SK-N-SH treated with all-trans-retinoic acid at 6 μM for 48 hours (cell line): ENCODE data around the gene NAA50.

ENCODE experiments used
- ATAC-seq: fragments of 200-7000 bp; cut with Tn5 transposase; 3 replicates; pipeline ENCODE4 v1.9.1; 2020; ENCODE audit warnings: mild to moderate bottlenecking, moderate library complexity
- ARNTL ChIP-seq: fragments of 450-650 bp; formaldehyde crosslinking; IDR thresholded peaks from 2 replicates; pipeline ENCODE4 v1.5.0; 2020; ENCODE audit warnings: low read depth, mild to moderate bottlenecking, moderate library complexity, borderline replicate concordance
- CSDC2 ChIP-seq: fragments of 250-450 bp; sonication (Bioruptor Pico); IDR thresholded peaks from 2 replicates; pipeline ENCODE4 v1.5.0; 2020; ENCODE audit warnings: mild to moderate bottlenecking, moderate library complexity
- GLIS3 ChIP-seq: fragments of 250-450 bp; sonication (Bioruptor Pico); IDR thresholded peaks from 2 replicates; pipeline ENCODE4 v1.5.0; 2020; ENCODE audit warnings: mild to moderate bottlenecking, moderate library complexity
- ISL1 ChIP-seq: fragments of 250-450 bp; sonication (Bioruptor Pico); IDR thresholded peaks from 2 replicates; pipeline ENCODE4 v2.1.2; 2022; ENCODE audit warnings: mild to moderate bottlenecking, moderate library complexity
- OSR1 ChIP-seq: fragments of 250-450 bp; sonication (Bioruptor Pico); IDR thresholded peaks from 2 replicates; pipeline ENCODE4 v1.8.0; 2022; ENCODE audit warnings: moderate library complexity, mild to moderate bottlenecking, inconsistent platforms
- PATZ1 ChIP-seq: fragments of 250-450 bp; sonication (Bioruptor Pico); IDR thresholded peaks from 2 replicates; pipeline ENCODE4 v1.8.0; 2020; ENCODE audit warnings: mild to moderate bottlenecking, moderate library complexity, borderline replicate concordance
- PPARA ChIP-seq: fragments of 250-450 bp; sonication (Bioruptor Pico); IDR thresholded peaks from 2 replicates; pipeline ENCODE4 v1.5.0; 2020; ENCODE audit warnings: mild to moderate bottlenecking, borderline replicate concordance
- RARB ChIP-seq: fragments of 250-450 bp; sonication (Bioruptor Pico); IDR thresholded peaks from 2 replicates; pipeline ENCODE4 v1.8.0; 2021; ENCODE audit warnings: mild to moderate bottlenecking, moderate library complexity
- SNAI2 ChIP-seq: fragments of 250-450 bp; sonication (Bioruptor Pico); IDR thresholded peaks from 2 replicates; pipeline ENCODE4 v1.5.0; 2020; ENCODE audit warnings: mild to moderate bottlenecking, moderate library complexity
- TCF4 ChIP-seq: fragments of 250-450 bp; sonication (Bioruptor Pico); IDR thresholded peaks from 2 replicates; pipeline ENCODE4 v1.8.0; 2021; ENCODE audit warnings: mild to moderate bottlenecking, moderate library complexity, borderline replicate concordance
- ZC3H10 ChIP-seq: fragments of 250-450 bp; sonication (Bioruptor Pico); IDR thresholded peaks from 2 replicates; pipeline ENCODE4 v1.5.1; 2021; ENCODE audit warnings: mild to moderate bottlenecking, moderate library complexity
- ZFP3 ChIP-seq: fragments of 250-450 bp; sonication (Bioruptor Pico); IDR thresholded peaks from 2 replicates; pipeline ENCODE4 v1.5.0; 2020; ENCODE audit warnings: mild to moderate bottlenecking, moderate library complexity
- ZFP30 ChIP-seq: fragments of 450-650 bp; formaldehyde crosslinking; IDR thresholded peaks from 2 replicates; pipeline ENCODE4 v1.5.0; 2022; ENCODE audit warnings: mild to moderate bottlenecking, moderate library complexity
- ZNF565 ChIP-seq: fragments of 450-650 bp; formaldehyde crosslinking; conservative IDR thresholded peaks from 2 replicates; pipeline ENCODE4 v1.5.0; 2020; ENCODE audit warnings: low read depth, mild to moderate bottlenecking, moderate library complexity
- ZNF8 ChIP-seq: fragments of 450-650 bp; formaldehyde crosslinking; IDR thresholded peaks from 2 replicates; pipeline ENCODE4 v1.5.0; 2020; ENCODE audit warnings: mild to moderate bottlenecking, moderate library complexity
- TF ChIP-seq, protein P1 (sequence below): fragments of 250-450 bp; sonication (Bioruptor Pico); IDR thresholded peaks from 2 replicates; pipeline ENCODE4 v1.8.0; 2021; ENCODE audit warnings: low read depth, mild to moderate bottlenecking, moderate library complexity, borderline replicate concordance
- TF ChIP-seq, protein P2 (sequence below): fragments of 250-450 bp; sonication (Bioruptor Pico); IDR thresholded peaks from 2 replicates; pipeline ENCODE4 v1.5.1; 2020; ENCODE audit warnings: low read depth, mild to moderate bottlenecking, moderate library complexity
- TF ChIP-seq, protein P3 (sequence below): fragments of 250-450 bp; sonication (Bioruptor Pico); IDR thresholded peaks from 2 replicates; pipeline ENCODE4 v1.5.0; 2020; ENCODE audit warnings: mild to moderate bottlenecking, moderate library complexity

The NAA50 gene

GRCh38 chr3:113747283-113748046 is 1.4 kb upstream of the NAA50 start:
- peak; percentile 2 for ATAC-seq
- TF ChIP-seq RARB (CRISPR knock-in tag) (no peak), ZFP3 (CRISPR knock-in tag) (no peak), ISL1 (CRISPR knock-in tag) (no peak), ZNF565 (CRISPR knock-in tag) (no peak), OSR1 (CRISPR knock-in tag) (no peak)
- TF ChIP-seq, protein P1, sequence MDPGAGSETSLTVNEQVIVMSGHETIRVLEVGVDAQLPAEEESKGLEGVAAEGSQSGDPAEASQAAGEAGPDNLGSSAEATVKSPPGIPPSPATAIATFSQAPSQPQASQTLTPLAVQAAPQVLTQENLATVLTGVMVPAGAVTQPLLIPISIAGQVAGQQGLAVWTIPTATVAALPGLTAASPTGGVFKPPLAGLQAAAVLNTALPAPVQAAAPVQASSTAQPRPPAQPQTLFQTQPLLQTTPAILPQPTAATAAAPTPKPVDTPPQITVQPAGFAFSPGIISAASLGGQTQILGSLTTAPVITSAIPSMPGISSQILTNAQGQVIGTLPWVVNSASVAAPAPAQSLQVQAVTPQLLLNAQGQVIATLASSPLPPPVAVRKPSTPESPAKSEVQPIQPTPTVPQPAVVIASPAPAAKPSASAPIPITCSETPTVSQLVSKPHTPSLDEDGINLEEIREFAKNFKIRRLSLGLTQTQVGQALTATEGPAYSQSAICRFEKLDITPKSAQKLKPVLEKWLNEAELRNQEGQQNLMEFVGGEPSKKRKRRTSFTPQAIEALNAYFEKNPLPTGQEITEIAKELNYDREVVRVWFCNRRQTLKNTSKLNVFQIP (CRISPR knock-in tag) = no peak
- TF ChIP-seq, all 23 proteins: peak for 0

- peak; percentile 68 for ATAC-seq
- no peak for TF ChIP-seq ARNTL (CRISPR knock-in tag)
- TF ChIP-seq PATZ1 (CRISPR knock-in tag) = peak; percentile 54; the same call in 1 of the 2 replicates
- TF ChIP-seq, protein P2, sequence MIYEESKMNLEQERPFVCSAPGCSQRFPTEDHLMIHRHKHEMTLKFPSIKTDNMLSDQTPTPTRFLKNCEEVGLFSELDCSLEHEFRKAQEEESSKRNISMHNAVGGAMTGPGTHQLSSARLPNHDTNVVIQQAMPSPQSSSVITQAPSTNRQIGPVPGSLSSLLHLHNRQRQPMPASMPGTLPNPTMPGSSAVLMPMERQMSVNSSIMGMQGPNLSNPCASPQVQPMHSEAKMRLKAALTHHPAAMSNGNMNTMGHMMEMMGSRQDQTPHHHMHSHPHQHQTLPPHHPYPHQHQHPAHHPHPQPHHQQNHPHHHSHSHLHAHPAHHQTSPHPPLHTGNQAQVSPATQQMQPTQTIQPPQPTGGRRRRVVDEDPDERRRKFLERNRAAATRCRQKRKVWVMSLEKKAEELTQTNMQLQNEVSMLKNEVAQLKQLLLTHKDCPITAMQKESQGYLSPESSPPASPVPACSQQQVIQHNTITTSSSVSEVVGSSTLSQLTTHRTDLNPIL (CRISPR knock-in tag) = no peak
Measured at GRCh38 chr3:113746548-113747282, 666 bp upstream of the NAA50 start, which contains the start of gene ATP6V1A. ATP6V1A (plus strand) TSS chr3:113747035; CDS start chr3:113778754, 31,719 bp downstream.

DNA sequence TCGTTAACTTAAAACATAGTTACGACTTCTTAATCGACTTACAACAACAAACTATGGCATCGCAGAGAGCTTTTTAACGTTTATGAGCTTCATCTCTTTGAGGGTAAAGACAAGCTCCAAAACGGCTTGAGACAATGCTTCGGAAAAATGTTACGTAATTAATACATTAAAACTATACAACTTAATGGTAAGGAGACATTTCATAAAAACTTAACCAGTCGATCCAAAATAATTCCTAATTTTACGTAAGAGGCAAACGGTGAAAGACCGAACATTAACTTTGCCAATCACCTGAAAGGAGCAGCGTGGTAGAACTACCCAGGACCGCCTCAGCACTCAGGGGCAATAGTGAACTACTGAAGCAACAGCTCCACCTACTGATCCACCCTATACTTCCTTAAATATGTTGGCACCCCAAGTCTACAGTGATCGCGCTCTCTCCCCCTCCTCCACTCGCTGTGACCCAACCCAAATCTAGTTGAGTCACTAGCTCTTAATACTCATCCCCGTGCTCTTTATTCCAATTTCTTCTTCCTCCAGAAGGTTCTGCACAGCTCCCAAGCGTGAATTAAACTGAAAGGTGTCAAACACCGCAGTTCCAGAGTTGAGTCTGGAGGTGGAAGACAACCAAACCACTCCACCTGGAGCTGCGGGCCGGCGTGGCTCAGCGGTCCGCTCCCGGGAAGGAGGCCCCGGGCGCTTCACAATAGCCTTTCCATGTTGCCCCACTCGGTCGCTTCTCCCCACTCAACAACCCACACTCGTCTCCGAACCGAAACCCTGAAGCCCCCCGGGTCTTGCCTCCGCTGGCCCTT is 901 bp downstream of the NAA50 start:
- TF ChIP-seq, protein P3, sequence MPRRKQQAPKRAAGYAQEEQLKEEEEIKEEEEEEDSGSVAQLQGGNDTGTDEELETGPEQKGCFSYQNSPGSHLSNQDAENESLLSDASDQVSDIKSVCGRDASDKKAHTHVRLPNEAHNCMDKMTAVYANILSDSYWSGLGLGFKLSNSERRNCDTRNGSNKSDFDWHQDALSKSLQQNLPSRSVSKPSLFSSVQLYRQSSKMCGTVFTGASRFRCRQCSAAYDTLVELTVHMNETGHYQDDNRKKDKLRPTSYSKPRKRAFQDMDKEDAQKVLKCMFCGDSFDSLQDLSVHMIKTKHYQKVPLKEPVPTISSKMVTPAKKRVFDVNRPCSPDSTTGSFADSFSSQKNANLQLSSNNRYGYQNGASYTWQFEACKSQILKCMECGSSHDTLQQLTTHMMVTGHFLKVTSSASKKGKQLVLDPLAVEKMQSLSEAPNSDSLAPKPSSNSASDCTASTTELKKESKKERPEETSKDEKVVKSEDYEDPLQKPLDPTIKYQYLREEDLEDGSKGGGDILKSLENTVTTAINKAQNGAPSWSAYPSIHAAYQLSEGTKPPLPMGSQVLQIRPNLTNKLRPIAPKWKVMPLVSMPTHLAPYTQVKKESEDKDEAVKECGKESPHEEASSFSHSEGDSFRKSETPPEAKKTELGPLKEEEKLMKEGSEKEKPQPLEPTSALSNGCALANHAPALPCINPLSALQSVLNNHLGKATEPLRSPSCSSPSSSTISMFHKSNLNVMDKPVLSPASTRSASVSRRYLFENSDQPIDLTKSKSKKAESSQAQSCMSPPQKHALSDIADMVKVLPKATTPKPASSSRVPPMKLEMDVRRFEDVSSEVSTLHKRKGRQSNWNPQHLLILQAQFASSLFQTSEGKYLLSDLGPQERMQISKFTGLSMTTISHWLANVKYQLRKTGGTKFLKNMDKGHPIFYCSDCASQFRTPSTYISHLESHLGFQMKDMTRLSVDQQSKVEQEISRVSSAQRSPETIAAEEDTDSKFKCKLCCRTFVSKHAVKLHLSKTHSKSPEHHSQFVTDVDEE (CRISPR knock-in tag) = no peak
- TF ChIP-seq ZC3H10 (CRISPR knock-in tag) (no peak), ZFP30 (CRISPR knock-in tag) (no peak), PPARA (CRISPR knock-in tag) (no peak), ISL1 (CRISPR knock-in tag) (no peak), RARB (CRISPR knock-in tag) (no peak), ZFP3 (CRISPR knock-in tag) (no peak), OSR1 (CRISPR knock-in tag) (no peak), TCF4 (CRISPR knock-in tag) (no peak), ZNF8 (CRISPR knock-in tag) (no peak), CSDC2 (CRISPR knock-in tag) (no peak), ZNF565 (CRISPR knock-in tag) (no peak), SNAI2 (CRISPR knock-in tag) (no peak), GLIS3 (no peak)
- TF ChIP-seq, protein P2 (CRISPR knock-in tag) = no peak
- TF ChIP-seq, protein P1 (CRISPR knock-in tag) = no peak
- peak; percentile 82 for ATAC-seq
